Measurements from ENCODE around the gene GRB10.

The GRB10 gene

DNA sequence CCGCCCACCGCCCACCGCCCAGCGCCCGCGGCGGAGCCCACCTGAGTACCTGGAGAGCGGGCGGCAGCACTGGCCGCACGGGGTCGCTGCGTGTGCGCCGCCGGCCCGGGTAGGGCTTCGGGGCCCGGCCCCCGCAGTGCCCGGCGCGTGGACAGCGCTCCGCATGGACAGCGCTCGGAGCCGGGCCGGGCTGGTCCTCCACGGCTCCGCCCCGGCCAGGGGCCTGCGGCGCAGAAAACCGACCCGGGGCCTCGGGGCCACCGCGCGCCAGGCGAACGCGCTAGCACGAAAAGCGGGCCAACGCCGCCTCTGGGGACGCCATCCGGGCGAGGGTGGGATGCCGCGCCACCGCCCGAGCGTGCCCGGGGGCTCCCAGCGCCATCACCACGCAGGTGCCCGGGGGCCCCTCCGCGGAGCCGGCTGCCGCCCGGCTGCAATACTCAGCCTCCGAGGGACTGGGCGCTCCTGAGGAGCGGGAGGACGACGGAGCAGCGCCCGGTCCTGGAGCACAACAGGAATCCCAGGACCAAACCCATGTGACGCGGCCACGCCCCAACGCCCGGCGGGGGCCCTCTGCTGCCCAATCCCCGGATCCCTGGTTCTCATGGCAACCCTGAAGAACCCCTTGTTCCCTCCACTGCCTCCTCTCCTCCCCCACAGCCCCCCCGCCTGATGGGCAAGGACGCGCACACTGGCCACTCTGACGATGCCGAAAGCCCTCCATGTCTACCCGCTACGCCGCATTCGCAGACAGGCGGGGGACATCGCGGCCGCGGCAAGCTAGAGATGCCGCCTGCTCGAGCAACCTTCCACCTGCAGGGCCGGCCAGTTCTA lies at the start of gene GRB10:
TSS of gene GRB10 (minus strand) at position 522 of the 834 bp plus-strand sequence. CDS start 50,574 bp downstream, outside the sequence.
- no peak for DNase-seq (ENCODE audit: low read depth)

- DNase-seq (ENCODE audit: low read depth), result no peak
These were observed 46.1 kb upstream of the GRB10 start for GRCh38 chr7:50828801-50829200.

DNA sequence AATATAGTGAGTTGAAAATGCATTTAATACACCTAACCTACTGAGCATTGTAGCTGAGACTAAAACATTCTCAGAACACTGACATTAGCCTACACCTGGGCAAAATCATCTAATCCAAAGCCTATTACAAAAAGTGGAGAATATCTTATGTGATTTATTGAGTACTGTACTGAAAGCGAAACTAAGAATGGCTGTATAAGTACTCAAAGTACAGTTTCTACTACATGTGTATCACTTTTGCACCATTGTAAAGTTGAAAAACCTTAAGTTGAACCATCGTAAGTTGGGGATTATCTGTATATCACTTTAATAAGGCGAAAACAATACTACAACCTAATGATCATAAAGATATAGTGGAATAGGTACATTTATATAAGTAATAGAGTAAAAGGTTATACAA lies 45.4 kb upstream of the GRB10 start:
- no peak for DNase-seq (ENCODE audit: low read depth)

DNA sequence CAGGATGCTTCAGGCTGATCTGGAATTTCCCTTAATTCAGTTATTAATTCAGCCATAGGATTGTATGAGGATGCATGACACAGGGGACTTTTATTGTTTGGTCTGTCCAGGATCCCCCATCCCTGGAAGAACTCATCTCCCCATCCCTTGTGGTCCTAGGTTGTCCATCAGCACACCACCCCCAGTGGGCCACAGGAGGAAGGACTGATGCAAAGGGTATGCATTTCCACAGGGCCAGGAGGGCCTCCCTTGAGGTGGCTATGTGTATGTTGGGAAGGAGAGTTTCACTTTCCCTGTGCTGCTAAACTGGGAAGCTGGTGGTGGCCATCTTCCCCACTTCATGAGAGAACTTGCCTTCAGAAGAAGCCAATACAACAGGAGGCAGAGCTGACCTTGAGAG lies 44.6 kb upstream of the GRB10 start:
- DNase-seq (ENCODE audit: low read depth), result no peak

- DNase-seq (ENCODE audit: low read depth), result no peak
These were observed 43.9 kb upstream of the GRB10 start for GRCh38 chr7:50826371-50827172.

GRCh38 chr7:50825465-50825864 lies 42.8 kb upstream of the GRB10 start:
- no peak for DNase-seq (ENCODE audit: low read depth)

GRCh38 chr7:50824882-50825281 lies 42.2 kb upstream of the GRB10 start:
- DNase-seq (ENCODE audit: low read depth), result no peak

DNA sequence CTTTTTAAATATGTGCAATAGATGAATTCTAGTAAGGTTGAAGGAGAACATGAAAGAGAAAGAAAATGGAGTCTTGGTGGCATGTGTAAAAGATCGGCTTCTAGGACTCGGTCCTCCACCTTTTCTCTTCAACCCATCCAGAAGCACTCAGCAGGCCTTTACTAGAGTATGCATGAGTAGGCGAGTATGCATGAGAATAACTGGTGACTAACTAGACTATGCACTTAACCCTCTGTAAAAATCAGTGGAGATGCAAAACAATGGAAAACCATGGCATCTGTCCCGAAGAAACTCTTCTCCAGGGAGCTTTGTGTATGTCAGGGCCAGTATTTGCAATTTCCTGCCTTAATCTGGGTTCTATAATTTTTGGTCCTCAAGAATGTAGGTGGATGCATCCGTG lies 40.0 kb upstream of the GRB10 start:
- no peak for DNase-seq (ENCODE audit: low read depth)

GRCh38 chr7:50822110-50822509 lies 39.4 kb upstream of the GRB10 start:
- no peak for DNase-seq (ENCODE audit: low read depth)

DNA sequence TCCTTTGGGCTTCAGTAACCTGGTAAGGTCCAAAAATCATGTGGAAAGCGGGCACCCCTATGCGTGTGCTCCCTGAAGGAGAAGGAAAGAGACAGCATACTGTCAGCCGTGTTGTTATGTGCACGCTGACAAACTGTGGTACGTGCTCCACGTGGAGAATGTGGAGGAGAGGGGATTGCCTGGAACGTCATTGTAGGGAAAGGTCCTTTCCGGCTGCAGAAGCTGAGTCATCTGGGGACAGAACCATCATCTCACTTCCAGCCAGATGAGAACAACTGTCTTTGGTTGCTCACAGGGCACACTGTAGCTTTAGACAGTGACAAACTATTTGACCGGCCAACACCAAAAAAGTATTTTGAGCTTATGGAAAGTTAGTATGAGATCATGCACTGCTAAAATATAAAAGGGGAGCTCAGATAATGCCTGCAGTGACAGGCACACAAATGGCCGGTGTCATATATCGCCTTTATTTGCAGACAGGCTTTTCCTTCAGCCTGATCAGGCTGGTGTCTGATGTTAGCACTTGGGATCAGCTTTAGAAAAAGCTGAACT lies 38.8 kb upstream of the GRB10 start:
- DNase-seq (ENCODE audit: low read depth), result no peak

DNA sequence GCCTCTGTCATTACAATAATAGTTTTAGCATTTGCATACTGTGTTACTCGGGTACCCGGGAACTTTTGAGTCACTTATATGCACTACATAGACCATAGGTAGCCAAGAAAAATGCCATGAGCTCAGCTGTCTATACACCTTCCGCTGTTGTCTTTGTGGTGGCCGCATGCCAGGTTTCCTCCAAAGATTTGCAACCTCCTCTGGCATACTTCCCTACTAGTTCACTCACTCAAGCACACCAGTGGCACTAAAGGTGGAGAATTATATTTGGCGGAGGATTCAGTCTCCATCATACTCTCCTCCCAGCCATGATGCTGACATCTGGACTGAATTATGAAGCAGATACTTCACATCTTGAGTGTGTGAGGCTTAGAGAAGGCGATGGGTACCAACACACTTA lies 35.6 kb upstream of the GRB10 start:
- no peak for DNase-seq (ENCODE audit: low read depth)

DNA sequence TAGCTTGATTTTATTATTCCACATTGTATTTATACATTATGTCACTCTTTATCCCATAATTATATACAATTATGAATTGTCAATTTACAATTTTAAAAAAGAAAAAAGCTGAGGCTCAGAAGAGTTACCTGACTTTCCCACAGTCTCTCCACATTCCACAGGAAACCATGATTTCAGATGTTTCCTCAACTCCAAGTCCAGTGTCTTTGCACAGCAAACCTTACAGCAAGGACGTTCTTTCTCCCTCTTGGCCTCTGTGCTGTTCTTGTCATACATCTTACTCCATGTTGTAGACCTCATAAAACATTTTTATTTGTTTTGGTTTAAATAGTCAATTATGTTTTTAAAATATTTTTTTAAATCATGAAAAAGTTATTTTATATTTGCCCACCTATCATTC lies 34.9 kb upstream of the GRB10 start:
- no peak for DNase-seq (ENCODE audit: low read depth)

DNA sequence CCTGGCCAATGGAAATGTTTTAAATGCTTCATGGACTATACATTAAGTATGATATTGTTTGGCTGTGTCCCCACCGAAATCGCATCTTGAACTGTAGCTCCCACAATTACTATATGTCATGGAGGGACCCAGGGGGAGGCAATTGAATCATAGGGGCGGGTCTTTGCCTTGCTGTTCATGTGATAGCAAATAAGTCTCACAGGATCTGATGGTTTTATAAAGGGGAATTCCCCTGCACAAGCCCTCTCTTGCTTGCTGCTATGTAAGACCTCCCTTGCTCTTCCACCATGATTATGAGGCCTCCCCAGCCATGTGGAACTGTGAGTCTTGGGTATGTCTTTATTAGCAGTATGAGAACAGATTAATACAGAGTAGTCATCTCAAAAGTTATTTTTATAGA lies 32.4 kb upstream of the GRB10 start:
- no peak for DNase-seq (ENCODE audit: low read depth)

DNA sequence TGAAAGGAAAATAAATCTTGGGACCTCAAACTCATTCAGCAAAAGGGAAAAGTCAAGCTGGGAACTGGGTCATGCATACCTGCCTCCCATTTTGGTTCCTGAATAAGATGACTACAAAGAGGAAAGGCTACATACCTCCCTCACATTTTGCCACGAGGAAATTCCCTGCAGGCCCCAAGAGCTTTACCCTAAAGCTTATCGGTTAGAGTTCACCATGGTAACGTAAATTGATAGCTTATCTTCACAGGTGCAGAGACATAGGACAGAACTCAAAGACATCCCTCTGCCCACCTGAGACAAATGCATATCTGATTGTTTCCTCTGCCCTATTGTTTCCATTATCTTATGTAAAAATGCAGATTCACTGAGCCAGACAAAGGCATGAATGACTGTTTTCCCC lies 31.5 kb upstream of the GRB10 start:
- no peak for DNase-seq (ENCODE audit: low read depth)

- no peak for DNase-seq (ENCODE audit: low read depth)
These were observed 30.3 kb upstream of the GRB10 start for GRCh38 chr7:50812841-50813475.

GRCh38 chr7:50812094-50812493 lies 29.4 kb upstream of the GRB10 start:
- DNase-seq (ENCODE audit: low read depth), result no peak

DNA sequence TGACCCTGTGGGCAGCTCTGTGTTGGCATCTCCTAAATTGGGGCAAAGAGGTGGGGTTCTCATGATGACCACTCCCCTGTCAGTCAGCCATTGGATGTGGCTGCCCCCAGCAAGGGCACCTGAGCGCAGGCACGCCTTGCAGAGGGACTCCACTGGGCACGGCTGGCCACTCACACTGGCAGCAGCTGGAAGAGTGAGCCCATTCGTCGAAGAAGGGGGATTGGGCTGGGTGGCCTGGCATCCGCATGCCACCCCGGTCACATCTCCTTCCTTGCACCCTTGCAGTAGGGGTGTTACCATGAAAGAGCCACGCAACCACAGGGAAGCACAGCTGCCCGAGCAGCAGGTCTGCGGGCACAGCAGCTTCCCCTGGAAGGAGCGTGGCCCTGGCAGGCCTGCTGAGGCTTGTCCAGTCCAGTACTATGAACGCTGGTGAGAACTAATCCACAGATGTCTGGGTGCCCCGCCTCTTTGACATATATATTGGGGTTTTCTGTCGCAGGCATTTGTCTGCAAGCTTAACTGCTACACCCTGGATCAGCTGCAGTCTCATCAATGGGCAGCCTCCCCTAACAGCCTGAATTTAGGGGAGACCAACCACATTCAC lies 25.7 kb upstream of the GRB10 start:
- no peak for DNase-seq (ENCODE audit: low read depth)

GRCh38 chr7:50807026-50807730 lies 24.5 kb upstream of the GRB10 start:
- DNase-seq (ENCODE audit: low read depth), result no peak

DNA sequence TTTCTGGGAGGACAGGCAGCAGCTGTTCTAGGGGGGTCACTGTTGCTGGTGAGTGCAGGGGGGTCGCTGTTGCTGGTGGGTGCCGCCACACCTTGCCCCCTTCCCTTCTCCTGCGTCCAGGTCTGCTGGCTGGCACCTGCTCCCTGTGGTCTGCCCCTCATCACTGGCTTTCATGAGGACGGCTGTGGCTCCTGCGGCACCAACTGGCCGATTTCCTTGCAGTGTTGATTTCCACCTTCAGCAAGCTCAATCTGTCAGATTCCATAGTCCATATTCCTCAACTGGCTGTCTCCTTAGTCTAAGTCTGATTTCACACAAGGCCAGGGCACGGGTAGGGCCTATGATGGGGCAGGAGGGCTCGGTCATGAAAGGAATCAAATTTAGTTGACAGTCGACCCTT lies 23.4 kb upstream of the GRB10 start:
- DNase-seq (ENCODE audit: low read depth), result no peak

GRCh38 chr7:50805447-50806125 lies 22.9 kb upstream of the GRB10 start:
- DNase-seq (ENCODE audit: low read depth), result no peak
